ENCODE measurements around the gene SLC35F6.

The SLC35F6 gene

GRCh38 chr2:26727641-26728561 lies 36.2 kb upstream of the SLC35F6 start:
- Histone ChIP-seq H2AFZ (ENCODE audit: low read length) (no peak overlapping the region), H3K27me3 (ENCODE audit: control insufficient read depth in 3 of 3, insufficient read depth in 3 of 3, low read depth in 1 of 3, low read length in 3 of 3) (no peaks in the 10 kb centered on the region), H3K18ac (ENCODE audit: low read length) (peak overlapping the region; percentile 35), H4K91ac (ENCODE audit: low read depth, low read length, poor library complexity) (no peak overlapping the region), H3K9ac (ENCODE audit: low read depth, low read length, poor library complexity) (no peak overlapping the region), H3K14ac (ENCODE audit: low read length) (peak overlapping the region; percentile 75), H2AK5ac (ENCODE audit: low read depth, low read length) (peak overlapping the region; percentile 56), H3K4me1 (ENCODE audit: control insufficient read depth in 2 of 2, insufficient read depth in 1 of 2, low read depth in 1 of 2, low read length in 2 of 2) (peaks cover 4 to 9% of the 10 kb centered on the region in 2 donors), H3K9me3 (replicated peaks in 1 of 2; ENCODE audit: control insufficient read depth in 2 of 2, insufficient read depth in 1 of 2, low read depth in 1 of 2, low read length in 2 of 2) (no peaks in the 10 kb centered on the region), H2BK12ac (ENCODE audit: low read length) (peak overlapping the region; percentile 66), H3K23ac (ENCODE audit: low read depth, low read length, poor library complexity) (peak overlapping the region; percentile 75), H4K8ac (ENCODE audit: low read depth, low read length) (peak overlapping the region; percentile 88), H3K4ac (ENCODE audit: low read length) (peak overlapping the region; percentile 31), H3K4me3 (ENCODE audit: low read length in 2 of 2) (no peak overlapping the region), H3K79me1 (ENCODE audit: low read depth, low read length) (peaks cover under 1% of the 10 kb centered on the region), H2BK120ac (ENCODE audit: low read depth, low read length) (peak overlapping the region; percentile 30), H3K36me3 (replicated peaks in 1 of 2; ENCODE audit: control insufficient read depth in 2 of 2, insufficient read depth in 2 of 2, low read length in 2 of 2) (no peaks in the 10 kb centered on the region), H3K4me2 (ENCODE audit: insufficient read depth, low read length, poor library complexity, severe bottlenecking) (no peak overlapping the region), H3K27ac (replicated peaks; ENCODE audit: low read length) (no peak overlapping the region), H2BK5ac (ENCODE audit: low read length) (peak overlapping the region; percentile 29), H2BK15ac (ENCODE audit: low read length) (peak overlapping the region; percentile 22)
- WGBS, 2 donors (ENCODE audit: extremely low coverage in 2 of 2, insufficient read length in 2 of 2, insufficient replicate concordance in 1 of 2) = no CpG with 5 or more reads among the region's 101 CpGs
- DNase-seq (ENCODE audit: low spot score) = no peak

DNA sequence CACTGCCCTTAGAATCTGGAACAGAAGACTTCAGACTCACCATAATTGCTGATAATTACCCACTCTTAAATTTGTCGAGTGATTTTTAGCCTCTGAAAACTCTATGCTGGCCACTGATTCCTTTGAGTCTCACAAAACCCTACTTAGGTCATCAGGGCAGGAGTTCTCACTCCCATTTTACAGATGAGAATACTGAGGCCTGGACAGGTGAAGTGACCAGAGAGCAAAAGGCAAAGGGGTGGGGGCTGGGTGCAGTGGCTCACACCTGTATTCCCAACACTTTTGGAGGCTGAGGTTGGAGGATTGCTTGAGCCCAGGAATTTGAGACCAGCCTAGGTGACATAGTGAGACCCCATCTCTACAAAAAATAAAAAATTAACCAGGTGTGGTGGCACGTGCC lies 34.8 kb upstream of the SLC35F6 start:
- peaks cover 4 to 12% of the 10 kb centered on the region in 2 donors for H3K4me1 ChIP-seq (ENCODE audit: control insufficient read depth in 2 of 2, insufficient read depth in 1 of 2, low read depth in 1 of 2, low read length in 2 of 2)
- no peak overlapping the region for H3K9ac ChIP-seq (ENCODE audit: low read depth, low read length, poor library complexity)
- H3K36me3 ChIP-seq (replicated peaks in 1 of 2; ENCODE audit: control insufficient read depth in 2 of 2, insufficient read depth in 2 of 2, low read length in 2 of 2) = no peaks in the 10 kb centered on the region
- H3K4me3 ChIP-seq (ENCODE audit: low read length in 2 of 2) = no peak overlapping the region
- no peak overlapping the region for H3K23ac ChIP-seq (ENCODE audit: low read depth, low read length, poor library complexity)
- H2BK15ac ChIP-seq (ENCODE audit: low read length) = no peak overlapping the region
- H4K8ac ChIP-seq (ENCODE audit: low read depth, low read length) = no peak overlapping the region
- no peak overlapping the region for H3K14ac ChIP-seq (ENCODE audit: low read length)
- H3K18ac ChIP-seq (ENCODE audit: low read length) = no peak overlapping the region
- H3K4ac ChIP-seq (ENCODE audit: low read length) = no peak overlapping the region
- no peaks in the 10 kb centered on the region for H3K79me1 ChIP-seq (ENCODE audit: low read depth, low read length)
- H2AFZ ChIP-seq (ENCODE audit: low read length) = no peak overlapping the region
- no CpG with 5 or more reads among the region's 2 CpGs for WGBS, 2 donors (ENCODE audit: extremely low coverage in 2 of 2, insufficient read length in 2 of 2, insufficient replicate concordance in 1 of 2)
- H3K9me3 ChIP-seq (replicated peaks in 1 of 2; ENCODE audit: control insufficient read depth in 2 of 2, insufficient read depth in 1 of 2, low read depth in 1 of 2, low read length in 2 of 2) = no peaks in the 10 kb centered on the region
- H2AK5ac ChIP-seq (ENCODE audit: low read depth, low read length) = no peak overlapping the region
- H2BK120ac ChIP-seq (ENCODE audit: low read depth, low read length) = no peak overlapping the region
- H3K27me3 ChIP-seq (ENCODE audit: control insufficient read depth in 3 of 3, insufficient read depth in 3 of 3, low read depth in 1 of 3, low read length in 3 of 3) = no peaks in the 10 kb centered on the region
- DNase-seq (ENCODE audit: low spot score) = no peak
- no peak overlapping the region for H3K4me2 ChIP-seq (ENCODE audit: insufficient read depth, low read length, poor library complexity, severe bottlenecking)
- no peak overlapping the region for H2BK5ac ChIP-seq (ENCODE audit: low read length)
- H4K91ac ChIP-seq (ENCODE audit: low read depth, low read length, poor library complexity) = no peak overlapping the region
- H3K27ac ChIP-seq (replicated peaks; ENCODE audit: low read length) = no peak overlapping the region
- H2BK12ac ChIP-seq (ENCODE audit: low read length) = no peak overlapping the region

DNA sequence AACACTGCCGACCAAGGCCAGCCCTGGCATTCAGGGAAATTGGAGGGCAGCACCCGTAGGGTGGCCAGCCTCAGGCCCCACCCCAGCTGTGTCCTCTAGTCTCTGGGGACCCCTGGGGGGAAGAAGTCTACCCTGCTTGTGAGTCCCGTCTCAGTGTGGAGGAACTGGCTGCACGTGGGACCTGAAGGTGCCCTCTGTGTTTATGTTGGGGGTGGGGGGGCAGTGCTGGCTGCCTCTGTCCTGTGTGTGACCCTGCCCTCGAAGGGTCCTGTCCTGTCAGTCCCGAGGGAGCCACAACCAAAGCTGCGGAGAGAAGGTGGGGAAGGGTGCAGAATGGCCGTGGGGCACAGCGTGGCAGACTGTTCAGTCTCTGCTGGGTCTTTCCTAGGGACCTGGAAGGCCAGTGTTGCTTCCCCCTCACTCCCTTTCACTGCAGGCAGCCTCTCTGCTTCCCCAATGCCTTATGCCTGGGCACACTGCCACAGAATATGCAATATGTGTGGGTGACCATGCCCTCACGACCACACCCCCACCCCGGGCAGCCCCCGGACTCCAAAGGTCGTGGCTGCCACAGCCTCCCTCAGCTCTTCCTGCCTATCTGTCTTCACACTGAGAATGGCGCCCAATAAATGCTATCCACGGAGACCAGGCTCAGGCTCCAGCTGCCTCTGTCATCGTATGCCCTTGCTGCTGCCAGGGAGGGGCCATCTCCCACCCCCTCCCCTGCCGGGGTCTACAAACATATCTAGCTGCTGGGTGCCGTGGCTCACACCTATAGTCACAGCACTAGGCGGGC lies 33.3 kb upstream of the SLC35F6 start:
- DNase-seq (ENCODE audit: low spot score) = no peak
- H2BK15ac ChIP-seq (ENCODE audit: low read length) = peak overlapping the region; percentile 41

GRCh38 chr2:26731714-26732113 lies 32.4 kb upstream of the SLC35F6 start:
- H3K9me3 ChIP-seq (replicated peaks in 1 of 2; ENCODE audit: control insufficient read depth in 2 of 2, insufficient read depth in 1 of 2, low read depth in 1 of 2, low read length in 2 of 2) = no peaks in the 10 kb centered on the region
- no peak overlapping the region for H2BK5ac ChIP-seq (ENCODE audit: low read length)
- no peak overlapping the region for H2AK5ac ChIP-seq (ENCODE audit: low read depth, low read length)
- H3K27ac ChIP-seq (replicated peaks; ENCODE audit: low read length) = no peak overlapping the region
- H3K4me3 ChIP-seq (ENCODE audit: low read length in 2 of 2) = no peak overlapping the region
- no peak overlapping the region for H3K4ac ChIP-seq (ENCODE audit: low read length)
- no peak overlapping the region for H2BK120ac ChIP-seq (ENCODE audit: low read depth, low read length)
- H4K91ac ChIP-seq (ENCODE audit: low read depth, low read length, poor library complexity) = no peak overlapping the region
- H3K79me1 ChIP-seq (ENCODE audit: low read depth, low read length) = no peaks in the 10 kb centered on the region
- H3K4me1 ChIP-seq (ENCODE audit: control insufficient read depth in 2 of 2, insufficient read depth in 1 of 2, low read depth in 1 of 2, low read length in 2 of 2) = peaks cover 8 to 25% of the 10 kb centered on the region in 2 donors
- no peak overlapping the region for H3K4me2 ChIP-seq (ENCODE audit: insufficient read depth, low read length, poor library complexity, severe bottlenecking)
- H2BK15ac ChIP-seq (ENCODE audit: low read length) = no peak overlapping the region
- DNase-seq (ENCODE audit: low spot score) = no peak
- H3K18ac ChIP-seq (ENCODE audit: low read length) = peak overlapping the region; percentile 13
- no peaks in the 10 kb centered on the region for H3K36me3 ChIP-seq (replicated peaks in 1 of 2; ENCODE audit: control insufficient read depth in 2 of 2, insufficient read depth in 2 of 2, low read length in 2 of 2)
- no peak overlapping the region for H3K23ac ChIP-seq (ENCODE audit: low read depth, low read length, poor library complexity)
- H2AFZ ChIP-seq (ENCODE audit: low read length) = no peak overlapping the region
- H2BK12ac ChIP-seq (ENCODE audit: low read length) = no peak overlapping the region
- WGBS, 2 donors (ENCODE audit: extremely low coverage in 2 of 2, insufficient read length in 2 of 2, insufficient replicate concordance in 1 of 2) = no CpG with 5 or more reads among the region's 4 CpGs
- no peak overlapping the region for H3K9ac ChIP-seq (ENCODE audit: low read depth, low read length, poor library complexity)
- H4K8ac ChIP-seq (ENCODE audit: low read depth, low read length) = no peak overlapping the region
- H3K14ac ChIP-seq (ENCODE audit: low read length) = no peak overlapping the region
- H3K27me3 ChIP-seq (ENCODE audit: control insufficient read depth in 3 of 3, insufficient read depth in 3 of 3, low read depth in 1 of 3, low read length in 3 of 3) = no peaks in the 10 kb centered on the region

More for the DNA sequence above, 33.3 kb upstream of the SLC35F6 start:
- no peak overlapping the region for H4K91ac ChIP-seq (ENCODE audit: low read depth, low read length, poor library complexity)
- H3K27ac ChIP-seq (replicated peaks; ENCODE audit: low read length) = no peak overlapping the region
- H3K23ac ChIP-seq (ENCODE audit: low read depth, low read length, poor library complexity) = peak overlapping the region; percentile 39
- H3K4ac ChIP-seq (ENCODE audit: low read length) = no peak overlapping the region
- H3K27me3 ChIP-seq (ENCODE audit: control insufficient read depth in 3 of 3, insufficient read depth in 3 of 3, low read depth in 1 of 3, low read length in 3 of 3) = no peaks in the 10 kb centered on the region
- H4K8ac ChIP-seq (ENCODE audit: low read depth, low read length) = no peak overlapping the region
- H3K4me3 ChIP-seq (ENCODE audit: low read length in 2 of 2) = no peak overlapping the region
- no peak overlapping the region for H3K4me2 ChIP-seq (ENCODE audit: insufficient read depth, low read length, poor library complexity, severe bottlenecking)
- H3K9me3 ChIP-seq (replicated peaks in 1 of 2; ENCODE audit: control insufficient read depth in 2 of 2, insufficient read depth in 1 of 2, low read depth in 1 of 2, low read length in 2 of 2) = no peaks in the 10 kb centered on the region
- H3K9ac ChIP-seq (ENCODE audit: low read depth, low read length, poor library complexity) = peak overlapping the region; percentile 15
- H2BK5ac ChIP-seq (ENCODE audit: low read length) = no peak overlapping the region
- H3K36me3 ChIP-seq (replicated peaks in 1 of 2; ENCODE audit: control insufficient read depth in 2 of 2, insufficient read depth in 2 of 2, low read length in 2 of 2) = no peaks in the 10 kb centered on the region
- no peak overlapping the region for H2BK120ac ChIP-seq (ENCODE audit: low read depth, low read length)
- no peaks in the 10 kb centered on the region for H3K79me1 ChIP-seq (ENCODE audit: low read depth, low read length)
- H3K18ac ChIP-seq (ENCODE audit: low read length) = peak overlapping the region; percentile 35
- no CpG with 5 or more reads among the region's 19 CpGs for WGBS, 2 donors (ENCODE audit: extremely low coverage in 2 of 2, insufficient read length in 2 of 2, insufficient replicate concordance in 1 of 2)
- peaks cover 3 to 18% of the 10 kb centered on the region in 2 donors for H3K4me1 ChIP-seq (ENCODE audit: control insufficient read depth in 2 of 2, insufficient read depth in 1 of 2, low read depth in 1 of 2, low read length in 2 of 2)
- H2AFZ ChIP-seq (ENCODE audit: low read length) = no peak overlapping the region
- H2BK12ac ChIP-seq (ENCODE audit: low read length) = peak overlapping the region; percentile 73
- H2AK5ac ChIP-seq (ENCODE audit: low read depth, low read length) = peak overlapping the region; percentile 78
- H3K14ac ChIP-seq (ENCODE audit: low read length) = peak overlapping the region; percentile 58
